ENCODE results near the gene PML.

The PML gene

GRCh38 chr15:73984208-73984979 lies 10.1 kb upstream of the PML start:
- no peak overlapping the region for H3K4me3 ChIP-seq (ENCODE audit: low read depth, low read length)
- DNase-seq (ENCODE audit: low read depth), result no peak
- in situ Hi-C loops (cut with HindIII; ENCODE audit: low sequenced_read_pairs), result loop anchor here (25.0 kb wide), 1 partner anchor 328 kb away; no protein-coding TSS in a partner anchor
- no peak for TF ChIP-seq CTCF (IDR thresholded peaks at IDR 0.05; ENCODE audit: low read depth, low read length, missing control alignments)

- DNase-seq (ENCODE audit: low read depth), result no peak
- no peak for TF ChIP-seq CTCF (IDR thresholded peaks at IDR 0.05; ENCODE audit: low read depth, low read length, missing control alignments)
- H3K4me3 ChIP-seq (ENCODE audit: low read depth, low read length), result no peak overlapping the region
- in situ Hi-C loops (cut with HindIII; ENCODE audit: low sequenced_read_pairs), result loop anchor here (25.0 kb wide), 1 partner anchor 327 kb away; no protein-coding TSS in a partner anchor
These were observed 9.2 kb upstream of the PML start for GRCh38 chr15:73985101-73985873.

- no peak for DNase-seq (ENCODE audit: low read depth)
- H3K4me3 ChIP-seq (ENCODE audit: low read depth, low read length), result no peak overlapping the region
- no peak for TF ChIP-seq CTCF (IDR thresholded peaks at IDR 0.05; ENCODE audit: low read depth, low read length, missing control alignments)
- in situ Hi-C loops (cut with HindIII; ENCODE audit: low sequenced_read_pairs), result loop anchor here (25.0 kb wide), 1 partner anchor 326 kb away; no protein-coding TSS in a partner anchor
These were observed 8.3 kb upstream of the PML start for GRCh38 chr15:73986055-73986775.

GRCh38 chr15:73986776-73987056 lies 7.8 kb upstream of the PML start:
- DNase-seq (ENCODE audit: low read depth), result no peak
- TF ChIP-seq CTCF (IDR thresholded peaks at IDR 0.05; ENCODE audit: low read depth, low read length, missing control alignments), result no peak
- no peak overlapping the region for H3K4me3 ChIP-seq (ENCODE audit: low read depth, low read length)
- in situ Hi-C loops (cut with HindIII; ENCODE audit: low sequenced_read_pairs), result loop anchor here (25.0 kb wide), 1 partner anchor 326 kb away; no protein-coding TSS in a partner anchor

GRCh38 chr15:73987250-73987649 lies 7.3 kb upstream of the PML start:
- in situ Hi-C loops (cut with HindIII; ENCODE audit: low sequenced_read_pairs), result loop anchor here (25.0 kb wide), 1 partner anchor 325 kb away; no protein-coding TSS in a partner anchor
- no peak overlapping the region for H3K4me3 ChIP-seq (ENCODE audit: low read depth, low read length)
- no peak for TF ChIP-seq CTCF (IDR thresholded peaks at IDR 0.05; ENCODE audit: low read depth, low read length, missing control alignments)
- DNase-seq (ENCODE audit: low read depth), result no peak

Measured in astrocyte of the cerebellum (primary cell).